PC-3 (cell line): Measurements from ENCODE around the gene GPS1.

Experiments
- CTCF ChIP-seq: fragments of 300-600 bp; sonication (generic); conservative IDR thresholded peaks from 2 replicates; pipeline ENCODE4 v1.5.1; 2017; ENCODE audit warnings: antibody characterized with exemption, low read depth, mild to moderate bottlenecking, low read length
- EZH2 ChIP-seq: fragments of 300-600 bp; sonication (generic); IDR thresholded peaks from one replicate; pipeline ENCODE4 v1.6.1; 2017; ENCODE audit warnings: antibody characterized with exemption, mild to moderate bottlenecking, low read length; ENCODE audit not compliant: unreplicated experiment

- TF ChIP-seq CTCF = no peak
- no peak for TF ChIP-seq EZH2
These were observed 14.1 kb downstream of the GPS1 start, which contains the start of gene DUS1L for GRCh38 chr17:82065638-82066303.
